ENCODE data around the gene KRTAP12-4.

DNA sequence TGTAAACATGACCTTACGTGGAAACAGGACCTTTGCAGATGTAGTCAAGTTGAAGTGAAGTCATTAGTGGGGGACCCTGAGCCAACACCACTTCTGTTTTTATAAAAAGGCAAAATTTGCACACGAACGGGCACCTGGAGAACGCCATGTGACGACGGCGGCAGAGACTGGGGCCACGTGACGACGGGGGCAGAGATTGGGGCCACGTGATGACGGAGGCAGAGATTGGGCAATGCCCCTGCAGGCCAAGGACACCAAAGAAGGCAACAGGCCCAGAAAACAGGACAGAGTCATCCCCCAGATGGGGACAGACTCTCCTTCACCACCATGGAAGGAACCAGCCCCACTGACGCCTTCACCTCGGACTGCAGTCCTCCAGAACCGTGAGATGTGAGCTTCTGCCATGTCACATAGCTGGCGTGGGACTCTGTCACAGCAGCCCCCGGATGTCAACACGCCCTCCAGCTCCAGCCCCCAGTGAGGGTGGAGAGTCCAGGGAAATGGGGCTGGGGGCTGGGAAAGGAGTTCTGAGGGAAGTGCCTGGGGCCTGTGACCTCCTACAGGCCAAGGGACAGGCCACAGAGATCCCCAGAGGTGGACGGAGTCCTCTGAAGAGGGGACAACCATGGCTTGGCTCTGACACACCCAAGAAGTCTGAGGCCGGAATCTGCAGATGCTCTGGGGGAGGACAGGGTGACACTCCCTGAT lies 4.0 kb downstream of the KRTAP12-4 start:
- TF ChIP-seq, protein P1, sequence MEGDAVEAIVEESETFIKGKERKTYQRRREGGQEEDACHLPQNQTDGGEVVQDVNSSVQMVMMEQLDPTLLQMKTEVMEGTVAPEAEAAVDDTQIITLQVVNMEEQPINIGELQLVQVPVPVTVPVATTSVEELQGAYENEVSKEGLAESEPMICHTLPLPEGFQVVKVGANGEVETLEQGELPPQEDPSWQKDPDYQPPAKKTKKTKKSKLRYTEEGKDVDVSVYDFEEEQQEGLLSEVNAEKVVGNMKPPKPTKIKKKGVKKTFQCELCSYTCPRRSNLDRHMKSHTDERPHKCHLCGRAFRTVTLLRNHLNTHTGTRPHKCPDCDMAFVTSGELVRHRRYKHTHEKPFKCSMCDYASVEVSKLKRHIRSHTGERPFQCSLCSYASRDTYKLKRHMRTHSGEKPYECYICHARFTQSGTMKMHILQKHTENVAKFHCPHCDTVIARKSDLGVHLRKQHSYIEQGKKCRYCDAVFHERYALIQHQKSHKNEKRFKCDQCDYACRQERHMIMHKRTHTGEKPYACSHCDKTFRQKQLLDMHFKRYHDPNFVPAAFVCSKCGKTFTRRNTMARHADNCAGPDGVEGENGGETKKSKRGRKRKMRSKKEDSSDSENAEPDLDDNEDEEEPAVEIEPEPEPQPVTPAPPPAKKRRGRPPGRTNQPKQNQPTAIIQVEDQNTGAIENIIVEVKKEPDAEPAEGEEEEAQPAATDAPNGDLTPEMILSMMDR (conservative IDR thresholded peaks at IDR 0.05) = no peak
- no peak for TF ChIP-seq EZH2 (IDR thresholded peaks at IDR 0.05; ENCODE audit: low read depth)

Data from PC-9 (cell line).